ENCODE results near the gene PTPRN2.
"Not testable (repeated sequence)": the region's sequence is repeated elsewhere in the genome, so short reads cannot be mapped to it uniquely, and the experiment has no call there.

The PTPRN2 gene

DNA sequence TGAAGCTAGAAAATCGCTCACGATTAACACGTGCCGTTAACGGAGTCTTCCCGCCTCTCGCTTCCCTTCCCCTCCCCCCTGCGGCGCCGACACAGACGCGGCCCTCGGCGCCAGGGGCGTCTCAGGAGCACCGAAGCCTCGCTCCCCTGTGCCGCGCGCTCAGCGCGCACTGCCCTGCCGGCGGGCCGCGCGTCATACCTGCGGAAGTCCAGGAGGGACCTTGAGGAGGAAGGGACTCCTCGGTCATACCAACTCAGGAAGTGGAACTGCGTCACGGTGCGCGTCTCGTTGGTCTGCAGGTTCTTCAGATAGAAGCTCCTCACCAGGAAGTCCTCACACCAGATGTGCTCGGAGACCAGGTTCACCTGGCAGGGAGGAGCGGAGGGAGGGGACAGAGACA, 1011.2 kb downstream of the PTPRN2 start:
- FAIRE-seq, result no peak

DNA sequence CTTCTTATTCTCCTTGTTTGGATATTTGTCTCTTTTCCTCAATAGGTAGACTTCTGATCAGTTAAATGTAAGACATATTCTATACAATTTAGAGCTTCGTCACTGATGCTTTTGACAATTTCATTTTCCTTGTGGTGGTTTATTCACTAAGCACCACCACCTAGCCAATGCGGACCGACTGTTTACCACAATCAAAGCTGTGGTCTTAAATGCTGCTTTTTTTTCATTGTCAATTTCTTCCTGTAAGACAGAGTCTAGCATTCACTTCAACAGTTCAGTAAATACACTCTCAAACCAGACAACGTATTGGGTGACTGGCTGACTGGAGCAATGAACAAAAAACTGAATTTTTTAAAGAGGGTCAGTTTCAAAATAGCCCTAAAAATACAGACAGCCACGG, 1011.8 kb downstream of the PTPRN2 start:
- no peak for FAIRE-seq

DNA sequence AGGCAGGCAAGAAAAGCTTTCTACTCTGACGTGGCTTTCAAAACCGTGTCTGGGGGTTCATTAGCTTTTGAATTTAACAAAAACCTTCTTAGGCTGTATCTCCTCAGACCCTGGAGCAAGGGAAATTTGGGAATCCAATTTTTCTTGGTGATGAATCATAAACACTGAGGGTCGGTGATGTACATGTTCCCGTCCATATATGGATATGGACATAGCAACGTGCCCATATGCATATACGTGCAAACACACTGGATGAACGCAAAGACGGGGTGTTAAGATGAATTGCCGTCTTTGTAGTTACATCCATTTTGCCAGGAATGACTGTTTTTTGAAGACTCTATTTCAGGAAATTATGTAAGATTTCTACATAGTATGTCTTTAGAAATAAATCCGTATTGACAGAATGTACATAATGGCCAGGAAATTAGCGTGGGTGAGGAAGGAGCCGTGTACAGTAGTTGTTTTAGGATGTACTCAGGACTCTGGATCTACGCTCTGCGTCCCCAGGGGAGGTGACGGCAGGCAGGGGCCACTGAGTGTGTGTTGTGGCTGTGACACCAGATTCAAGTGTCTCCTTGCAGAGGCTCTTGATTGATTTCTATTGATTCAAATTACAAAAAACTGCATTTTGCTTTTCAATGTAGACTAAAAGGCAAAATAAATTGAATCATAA, 1012.6 kb downstream of the PTPRN2 start:
- no peak for FAIRE-seq

DNA sequence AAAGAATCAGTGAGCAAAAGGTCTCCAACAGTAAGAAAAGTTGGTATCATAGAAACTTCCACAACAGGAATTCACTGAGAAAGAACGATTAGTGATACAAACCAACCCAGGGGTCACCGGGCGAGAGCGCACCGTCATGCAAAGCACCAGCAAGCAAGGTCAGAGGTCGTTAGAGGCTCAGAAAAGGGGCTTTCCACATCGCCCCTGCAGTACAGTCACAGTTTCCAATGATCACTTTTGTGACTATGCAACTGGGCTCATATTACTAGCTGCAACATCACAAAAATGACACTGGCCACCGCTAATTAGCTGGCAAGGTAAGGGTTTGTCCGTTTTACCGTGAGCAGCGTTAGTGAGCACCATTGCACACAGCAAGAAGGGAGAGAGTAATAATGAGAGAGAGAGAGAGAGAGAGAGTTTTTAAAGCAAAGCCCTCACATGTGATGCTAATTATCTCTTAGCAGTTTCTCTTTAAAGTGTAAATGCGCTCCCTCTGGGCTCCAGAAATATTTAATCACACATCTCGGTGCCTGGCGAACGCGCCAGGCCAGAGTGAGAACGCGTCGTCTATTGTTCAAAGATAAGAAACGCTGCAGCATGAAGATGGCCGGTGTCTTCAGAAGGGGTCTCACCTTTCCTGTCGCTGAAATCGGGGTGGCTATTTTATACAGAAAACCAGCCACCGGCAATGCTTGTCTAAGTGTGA, 1013.4 kb downstream of the PTPRN2 start:
- no peak for FAIRE-seq

DNA sequence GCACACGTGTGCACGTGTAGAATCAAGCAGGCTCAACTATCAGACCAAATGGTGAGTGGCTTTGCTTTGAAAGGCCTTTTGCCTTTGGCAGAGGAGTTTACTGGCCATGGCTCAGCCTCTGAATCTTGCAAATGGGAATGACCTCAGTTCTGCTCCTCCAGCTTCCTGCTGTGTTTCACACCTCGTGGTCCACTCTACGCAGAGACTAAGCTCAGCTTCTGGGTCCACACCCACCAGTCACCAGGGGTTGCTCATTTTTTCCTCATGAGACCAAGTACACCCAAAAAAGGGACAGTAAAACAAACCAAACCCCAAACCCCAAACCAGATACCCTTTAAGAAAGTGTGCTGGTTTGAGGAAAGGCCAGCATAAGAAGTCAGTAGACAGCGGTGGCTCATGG, 1014.4 kb downstream of the PTPRN2 start:
- FAIRE-seq, result no peak

DNA sequence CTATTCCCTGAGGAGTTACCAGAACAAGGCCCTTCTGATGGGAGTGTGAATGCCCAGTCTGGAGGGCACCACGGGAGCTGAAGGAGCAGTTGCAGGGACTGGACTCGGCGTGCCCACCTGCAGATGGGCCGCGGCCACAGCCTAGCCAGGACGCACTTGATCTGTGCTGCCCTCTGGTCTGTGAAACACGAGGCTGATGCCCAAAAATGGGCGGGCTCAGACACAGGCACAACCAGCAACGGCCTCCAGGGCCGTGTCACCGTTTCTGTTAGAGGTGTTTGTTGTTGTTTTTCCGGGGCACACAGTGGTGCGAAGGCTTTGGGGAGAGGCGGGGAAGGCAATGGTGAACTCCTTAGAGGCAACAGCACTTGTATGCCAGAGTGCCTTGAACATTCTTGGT, 1015.0 kb downstream of the PTPRN2 start:
- no peak for FAIRE-seq

DNA sequence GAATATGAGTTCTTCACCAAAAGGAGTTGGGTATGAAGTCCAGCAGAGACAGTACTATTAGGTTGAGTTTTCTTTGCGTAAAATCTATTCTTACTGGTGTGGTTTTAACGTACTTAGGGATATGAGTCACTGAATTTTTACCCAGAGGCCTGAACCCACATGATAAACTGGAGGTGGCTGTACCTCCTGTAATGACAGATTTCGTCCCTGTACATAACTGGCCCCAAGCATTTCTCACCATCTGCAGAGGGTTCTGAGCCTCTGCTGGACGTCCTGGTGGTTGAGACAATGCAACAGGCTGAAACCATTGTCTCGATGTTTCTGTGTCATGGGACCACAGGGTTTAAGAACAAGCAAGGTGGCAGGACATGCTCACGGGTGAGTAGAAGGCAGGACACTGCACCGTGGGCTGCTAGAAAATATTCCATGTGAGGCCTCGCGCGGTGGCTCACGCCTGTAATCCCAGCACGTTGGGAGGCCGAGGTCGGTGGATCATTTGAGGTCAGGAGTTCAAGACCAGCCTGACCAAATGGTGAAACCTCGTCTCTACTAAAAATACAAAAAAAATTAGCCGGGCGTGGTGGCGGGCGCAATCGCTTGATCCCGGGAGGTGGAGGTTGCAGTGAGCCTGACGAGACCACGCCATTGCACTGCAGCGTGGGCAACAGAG, 1017.0 kb downstream of the PTPRN2 start:
- FAIRE-seq, result no peak

DNA sequence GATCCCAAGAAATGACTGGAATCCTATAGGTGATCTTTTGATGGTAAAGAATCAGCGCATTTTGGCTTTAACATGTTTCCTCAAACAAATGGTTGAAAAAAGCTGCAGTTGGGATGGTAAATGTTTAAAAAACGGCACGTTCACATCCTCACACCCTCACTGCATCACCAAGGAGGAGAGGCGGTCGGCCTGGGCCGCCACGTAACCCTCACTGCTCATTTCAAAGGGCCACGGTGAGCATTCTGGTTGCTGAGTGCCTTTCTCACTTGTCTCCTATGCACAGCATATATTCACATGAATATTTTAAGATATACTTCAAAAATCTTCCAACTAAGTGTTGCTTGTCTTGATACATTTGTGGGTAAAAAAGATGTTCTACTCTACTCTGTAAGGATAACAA, 1017.7 kb downstream of the PTPRN2 start:
- FAIRE-seq, result no peak

DNA sequence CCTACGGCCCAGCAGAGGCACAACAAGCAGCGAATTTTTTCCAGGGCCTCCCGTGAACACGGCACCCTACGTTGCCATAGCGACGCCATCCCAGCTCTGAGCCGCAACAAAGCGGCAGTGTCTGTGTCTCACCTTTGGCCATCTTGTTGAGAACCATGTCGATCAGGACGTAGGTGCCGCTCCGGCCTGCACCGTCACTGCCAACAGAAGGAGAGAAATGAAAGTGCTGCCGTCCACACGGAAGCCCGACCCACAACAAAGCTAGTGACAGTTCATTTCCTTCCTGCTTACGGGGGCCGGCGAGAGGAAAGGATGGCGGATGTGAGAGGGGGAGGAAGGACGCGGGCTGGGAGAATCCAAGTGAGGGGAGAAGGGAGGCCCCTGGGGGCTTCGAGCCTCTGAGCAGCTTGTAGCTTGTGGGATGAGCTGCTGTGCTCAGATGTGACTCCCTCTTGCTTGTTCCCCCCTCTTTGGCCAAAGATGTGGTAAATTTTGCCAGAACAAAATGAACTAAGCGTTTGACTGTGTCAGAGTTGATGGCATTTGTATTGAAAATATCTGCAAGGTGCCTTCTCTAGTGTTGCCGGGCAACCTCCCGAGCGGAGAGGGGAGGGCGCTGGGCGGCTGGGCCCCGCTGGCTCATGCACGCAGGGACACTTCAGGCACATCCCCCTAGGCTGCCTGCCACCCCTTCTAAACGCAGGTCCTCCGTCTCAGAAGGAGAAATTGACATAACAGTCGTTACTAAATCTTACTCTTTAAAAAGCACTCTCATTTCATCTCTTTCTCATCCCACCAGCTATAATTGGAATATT, 1018.6 kb downstream of the PTPRN2 start:
- FAIRE-seq, result no peak

DNA sequence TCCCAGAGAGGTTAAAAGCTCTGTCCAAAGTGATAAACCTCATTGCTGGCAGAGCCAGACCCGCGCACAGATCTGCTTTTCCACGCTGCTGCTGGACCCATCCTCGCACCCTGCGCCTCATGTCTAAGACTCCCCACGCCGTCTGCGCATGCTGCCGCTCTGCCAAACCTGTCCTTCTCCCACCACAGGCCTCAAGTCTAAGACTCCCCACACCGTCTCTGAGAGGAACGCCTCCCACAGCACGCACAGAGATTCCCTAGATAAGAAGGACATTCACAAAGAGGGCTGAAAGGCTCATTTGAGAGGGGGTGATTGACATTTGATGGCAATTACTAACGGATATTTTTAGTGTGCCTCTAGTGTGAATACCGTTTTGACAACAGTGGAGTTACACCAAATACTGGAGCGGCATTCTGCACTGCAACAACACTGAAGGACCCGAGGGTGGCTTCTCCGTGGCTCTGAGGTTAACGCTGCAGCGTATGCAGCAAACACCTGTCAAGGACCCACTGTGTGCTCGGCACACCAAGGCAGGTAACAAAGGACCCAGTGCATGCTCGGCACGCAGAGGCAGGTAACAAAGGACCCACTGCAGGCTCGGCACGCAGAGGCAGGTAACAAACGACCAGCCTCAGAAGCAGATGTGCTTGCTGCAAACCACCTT, 1019.4 kb downstream of the PTPRN2 start:
- no peak for FAIRE-seq

DNA sequence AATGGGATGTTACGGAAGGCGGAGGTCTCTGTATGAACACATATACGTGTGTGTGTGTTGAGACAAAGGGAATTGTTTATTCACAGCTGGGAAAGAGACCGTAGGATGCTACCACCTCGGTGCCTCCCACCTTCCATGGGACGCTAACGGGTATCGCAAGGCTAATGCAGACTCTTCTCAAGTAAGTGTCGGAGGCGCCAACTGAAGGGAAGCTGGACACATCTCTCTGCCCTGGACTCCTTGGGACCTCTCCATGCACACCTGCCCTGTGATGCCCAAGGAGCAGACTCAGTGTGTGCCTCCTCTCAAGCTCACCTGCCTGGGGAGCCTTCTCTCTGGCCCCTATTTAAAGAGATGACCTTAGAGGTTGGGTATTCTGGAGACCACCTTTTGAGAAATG, 1020.0 kb downstream of the PTPRN2 start:
- FAIRE-seq, result no peak

DNA sequence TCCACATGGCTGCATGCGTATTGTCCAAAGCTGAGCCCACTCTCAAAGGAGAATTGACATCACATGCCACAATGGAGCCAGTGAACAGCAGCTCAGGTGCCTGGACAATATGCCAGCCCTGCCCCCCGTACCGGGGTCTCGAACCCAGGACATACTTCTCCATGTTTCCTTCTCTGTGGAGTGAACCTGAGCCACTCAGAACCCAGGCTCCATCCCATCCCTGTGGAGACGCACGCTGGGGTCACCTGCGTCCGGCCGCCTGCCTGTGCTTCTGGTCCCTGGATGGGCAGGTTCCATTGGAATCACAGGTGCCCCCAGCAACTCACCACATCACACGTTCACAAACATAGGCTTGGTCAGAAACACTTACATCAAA, 1021.0 kb downstream of the PTPRN2 start:
- FAIRE-seq, result no peak

DNA sequence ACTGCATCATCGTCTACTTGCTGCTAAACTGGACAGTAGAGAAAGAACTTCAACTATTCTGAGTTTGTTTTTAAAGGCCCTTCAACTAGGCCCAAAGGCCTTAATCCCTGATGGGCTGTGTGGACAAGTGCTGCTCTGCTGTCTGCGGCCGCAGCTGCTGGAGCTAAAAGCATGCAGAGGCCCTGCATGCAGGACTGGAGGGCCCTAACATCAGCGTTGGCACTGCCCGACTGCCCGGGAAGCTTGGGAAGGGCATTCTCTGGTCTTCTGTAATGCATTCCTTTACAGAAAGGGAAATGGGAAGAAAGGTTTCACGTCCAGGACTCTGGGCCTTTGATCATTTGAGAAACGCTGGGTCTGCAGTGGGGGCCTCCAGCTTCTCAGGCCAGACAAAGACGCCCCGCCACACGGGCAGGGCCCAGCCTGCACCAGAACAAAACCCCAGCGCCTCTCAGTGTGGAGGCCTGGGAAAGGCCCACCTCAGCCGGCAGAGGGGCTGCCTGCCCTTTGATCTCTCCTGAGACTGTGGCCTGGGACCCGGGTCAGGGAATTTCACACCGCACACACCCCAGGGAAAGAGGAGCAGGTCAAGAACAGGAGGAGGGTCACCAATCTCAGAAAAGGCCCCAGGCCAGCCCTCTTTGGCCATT, 1021.5 kb downstream of the PTPRN2 start:
- no peak for FAIRE-seq

DNA sequence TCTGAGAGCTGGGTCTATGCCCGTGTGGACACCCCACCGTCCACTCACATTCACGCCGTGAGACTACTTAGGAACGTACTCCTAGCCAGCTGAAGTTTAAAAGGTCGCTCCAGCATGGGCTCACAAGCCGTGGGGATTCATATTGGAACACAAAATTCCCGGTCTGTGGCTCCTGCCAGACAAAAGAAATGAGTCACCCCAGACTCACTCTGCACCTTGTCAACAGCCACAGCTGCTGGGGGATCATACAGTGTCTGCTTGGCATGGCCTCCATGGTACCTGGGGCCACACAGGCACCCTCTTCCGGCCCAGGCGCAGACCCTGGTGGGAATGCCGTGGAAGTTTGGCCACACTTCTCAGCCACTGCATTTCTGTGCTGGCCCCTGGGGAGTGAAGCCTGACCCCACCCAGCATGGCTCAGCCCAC, 1022.4 kb downstream of the PTPRN2 start:
- FAIRE-seq, result no peak

DNA sequence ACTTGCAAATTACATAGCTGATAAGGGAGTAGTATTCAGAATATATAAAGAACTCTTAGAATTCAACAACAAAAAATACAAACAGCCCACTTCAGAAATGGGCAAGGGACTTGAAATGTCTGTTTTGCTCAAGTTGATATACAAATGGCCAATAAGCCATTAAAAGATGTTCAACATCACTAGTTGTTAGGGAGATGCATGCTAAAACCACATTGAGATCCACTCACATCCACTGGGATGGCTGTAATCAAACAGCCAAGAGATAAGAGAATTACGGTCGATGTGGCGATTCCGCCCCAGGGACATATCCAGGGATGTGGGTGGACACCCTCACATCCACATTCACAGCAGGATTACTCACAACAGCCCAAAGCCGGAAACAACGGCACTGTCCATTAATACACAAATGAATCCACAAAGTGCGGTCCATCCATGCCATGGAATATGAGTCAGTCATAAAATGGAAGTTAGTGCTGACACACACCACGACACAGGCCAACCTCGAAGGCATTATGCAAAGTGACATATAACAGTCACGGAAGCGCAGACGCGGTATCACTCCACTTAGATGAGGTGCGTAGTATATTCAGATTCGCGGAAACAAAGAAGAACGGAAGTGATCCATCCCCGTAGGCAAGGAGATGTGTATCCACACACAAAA, 1023.0 kb downstream of the PTPRN2 start:
- FAIRE-seq, result no peak

DNA sequence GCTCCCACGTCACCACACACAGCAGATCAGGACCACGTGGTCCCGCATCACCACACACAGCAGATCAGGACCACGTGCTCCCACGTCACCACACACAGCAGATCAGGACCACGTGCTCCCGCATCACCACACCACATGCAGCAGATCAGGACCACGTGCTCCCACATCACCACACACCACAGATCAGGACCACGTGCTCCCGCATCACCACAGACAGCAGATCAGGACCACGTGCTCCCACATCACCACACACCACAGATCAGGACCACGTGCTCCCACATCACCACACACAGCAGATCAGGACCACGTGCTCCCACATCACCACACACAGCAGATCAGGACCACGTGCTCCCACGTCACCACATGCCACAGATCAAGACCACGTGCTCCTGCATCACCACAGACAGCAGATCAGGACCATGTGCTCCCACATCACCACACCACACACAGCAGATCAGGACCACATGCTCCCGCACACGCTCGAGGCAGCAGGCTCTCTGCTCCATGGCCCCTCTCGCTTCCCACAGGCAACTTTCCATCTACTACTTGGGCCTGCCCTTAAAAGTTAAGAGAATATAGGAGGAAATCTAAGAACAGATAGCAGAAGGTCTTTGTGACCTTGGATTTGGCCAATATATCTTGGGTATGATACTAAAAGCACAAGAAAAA, 1024.0 kb downstream of the PTPRN2 start:
- not testable (repeated sequence) for FAIRE-seq

DNA sequence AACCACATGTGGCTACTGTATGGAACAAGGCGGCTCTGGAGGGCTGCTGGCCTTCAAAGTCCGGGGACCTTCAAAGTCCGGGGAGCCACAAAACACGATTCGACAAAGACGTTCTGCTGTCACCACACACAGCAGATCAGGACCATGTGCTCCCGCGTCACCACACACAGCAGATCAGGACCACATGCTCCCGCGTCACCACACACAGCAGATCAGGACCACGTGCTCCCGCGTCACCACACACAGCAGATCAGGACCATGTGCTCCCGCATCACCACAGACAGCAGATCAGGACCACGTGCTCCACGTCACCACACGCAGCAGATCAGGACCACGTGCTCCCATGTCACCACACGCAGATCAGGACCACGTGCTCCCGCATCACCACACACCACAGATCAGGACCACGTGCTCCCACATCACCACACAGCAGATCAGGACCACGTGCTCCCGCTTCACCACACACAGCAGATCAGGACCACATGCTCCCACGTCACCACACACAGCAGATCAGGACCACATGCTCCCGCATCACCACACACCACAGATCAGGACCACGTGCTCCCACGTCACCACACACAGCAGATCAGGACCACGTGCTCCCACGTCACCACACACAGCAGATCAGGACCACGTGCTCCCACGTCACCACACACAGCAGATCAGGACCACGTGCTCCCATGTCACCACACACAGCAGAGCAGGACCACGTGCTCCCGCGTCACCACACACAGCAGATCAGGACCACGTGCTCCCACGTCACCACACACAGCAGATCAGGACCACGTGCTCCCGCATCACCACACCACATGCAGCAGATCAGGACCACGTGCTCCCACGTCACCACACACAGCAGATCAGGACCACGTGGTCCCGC, 1024.9 kb downstream of the PTPRN2 start:
- not testable (repeated sequence) for FAIRE-seq

DNA sequence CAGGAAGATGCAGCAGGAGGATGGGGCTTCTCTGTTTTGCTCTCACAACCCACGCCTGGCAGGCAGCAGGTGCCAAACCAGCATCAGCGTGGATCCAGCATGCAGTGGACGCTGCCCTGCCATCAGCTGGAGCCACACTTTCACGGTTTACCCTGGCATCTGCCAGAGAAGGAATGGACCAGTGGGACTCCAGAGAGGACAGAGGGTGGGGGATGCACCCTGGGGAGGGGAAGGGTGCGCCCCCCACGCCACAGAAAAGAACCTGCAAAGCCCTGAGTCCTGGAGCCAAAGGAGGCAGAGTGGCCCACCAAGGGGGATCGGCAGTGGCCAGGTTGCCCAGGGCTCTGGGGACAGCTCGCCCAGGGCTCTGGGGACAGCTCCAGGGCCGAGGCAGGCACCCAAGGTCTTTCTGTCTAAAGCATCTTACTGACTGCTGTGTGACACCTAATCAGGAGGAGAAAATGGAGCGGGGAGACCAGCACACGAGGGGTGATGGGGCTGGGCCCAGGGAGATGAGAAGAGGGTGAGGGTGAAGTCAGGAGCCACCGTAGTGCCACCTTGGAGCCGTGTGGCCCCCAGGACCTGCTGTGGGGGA, 1025.7 kb downstream of the PTPRN2 start:
- FAIRE-seq, result no peak

DNA sequence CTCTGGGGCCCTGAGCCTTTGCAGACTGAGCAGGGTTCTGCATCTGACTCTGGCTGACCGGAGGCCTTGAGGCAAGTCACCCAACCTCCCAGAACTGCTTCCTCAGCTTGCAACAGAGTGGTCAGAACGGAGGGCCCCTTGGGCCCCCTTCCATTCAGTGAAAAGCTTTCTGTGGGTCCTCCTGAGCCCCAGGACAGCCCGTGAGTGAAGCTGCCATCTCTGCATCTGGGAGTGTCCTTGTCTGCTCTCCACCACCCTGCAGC, 1026.2 kb downstream of the PTPRN2 start:
- FAIRE-seq, result no peak
